Measurements from ENCODE around the gene DPEP3.
"Not testable (repeated sequence)": the region's sequence is repeated elsewhere in the genome, so short reads cannot be mapped to it uniquely, and the experiment has no call there.

Gene DPEP3

DNA sequence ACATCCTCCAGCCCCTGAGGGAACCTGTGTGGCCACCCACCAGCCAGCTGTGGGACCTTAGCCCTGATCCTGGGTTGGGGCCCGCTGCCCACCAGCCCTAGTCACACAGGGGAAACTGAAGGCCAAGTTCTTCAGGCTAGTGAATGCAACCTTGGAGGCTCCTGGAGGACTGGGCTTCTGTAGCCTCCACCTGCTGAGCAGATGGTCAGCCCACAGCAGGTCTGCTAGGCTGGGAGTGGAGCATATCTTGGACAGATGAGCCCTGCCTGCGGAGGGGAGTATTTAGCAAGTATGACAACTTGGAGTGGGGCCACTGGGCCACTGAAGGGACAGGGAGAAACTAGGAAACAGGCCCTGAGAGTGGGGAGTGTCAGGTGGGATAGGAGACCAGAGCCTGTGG is 4.1 kb downstream of the DPEP3 start:
- TF ChIP-seq, protein P1, sequence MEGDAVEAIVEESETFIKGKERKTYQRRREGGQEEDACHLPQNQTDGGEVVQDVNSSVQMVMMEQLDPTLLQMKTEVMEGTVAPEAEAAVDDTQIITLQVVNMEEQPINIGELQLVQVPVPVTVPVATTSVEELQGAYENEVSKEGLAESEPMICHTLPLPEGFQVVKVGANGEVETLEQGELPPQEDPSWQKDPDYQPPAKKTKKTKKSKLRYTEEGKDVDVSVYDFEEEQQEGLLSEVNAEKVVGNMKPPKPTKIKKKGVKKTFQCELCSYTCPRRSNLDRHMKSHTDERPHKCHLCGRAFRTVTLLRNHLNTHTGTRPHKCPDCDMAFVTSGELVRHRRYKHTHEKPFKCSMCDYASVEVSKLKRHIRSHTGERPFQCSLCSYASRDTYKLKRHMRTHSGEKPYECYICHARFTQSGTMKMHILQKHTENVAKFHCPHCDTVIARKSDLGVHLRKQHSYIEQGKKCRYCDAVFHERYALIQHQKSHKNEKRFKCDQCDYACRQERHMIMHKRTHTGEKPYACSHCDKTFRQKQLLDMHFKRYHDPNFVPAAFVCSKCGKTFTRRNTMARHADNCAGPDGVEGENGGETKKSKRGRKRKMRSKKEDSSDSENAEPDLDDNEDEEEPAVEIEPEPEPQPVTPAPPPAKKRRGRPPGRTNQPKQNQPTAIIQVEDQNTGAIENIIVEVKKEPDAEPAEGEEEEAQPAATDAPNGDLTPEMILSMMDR (IDR thresholded peaks at IDR 0.05; ENCODE audit: low read length): no peak
- no peak for TF ChIP-seq EZH2 (IDR thresholded peaks at IDR 0.05; ENCODE audit: borderline replicate concordance, low read length)
- Histone ChIP-seq H3K9me3 (ENCODE audit: low read length) (no peaks in the 10 kb centered on the region), H3K9ac (ENCODE audit: low read length) (no peak overlapping the region), H3K4me1 (ENCODE audit: insufficient read depth, low read length, severe bottlenecking) (no peaks in the 10 kb centered on the region), H4K20me1 (ENCODE audit: insufficient read depth, low read length) (no peaks in the 10 kb centered on the region), H3F3A (ENCODE audit: insufficient read depth, low read length) (no peaks in the 10 kb centered on the region), H3K27ac (ENCODE audit: low read depth, low read length, poor library complexity, severe bottlenecking) (no peak overlapping the region), H3K79me2 (ENCODE audit: insufficient read depth, low read length) (no peaks in the 10 kb centered on the region), H3K4me2 (ENCODE audit: low read length) (no peak overlapping the region), H3K4me3 (ENCODE audit: low read depth, low read length, poor library complexity, severe bottlenecking) (no peak overlapping the region), H2AFZ (ENCODE audit: low read length) (no peak overlapping the region), H3K9me2 (ENCODE audit: low read depth, low read length) (no peaks in the 10 kb centered on the region), H3K36me3 (ENCODE audit: insufficient read depth, low read length) (no peaks in the 10 kb centered on the region), H3K27me3 (ENCODE audit: insufficient read depth, low read length) (no peaks in the 10 kb centered on the region)

DNA sequence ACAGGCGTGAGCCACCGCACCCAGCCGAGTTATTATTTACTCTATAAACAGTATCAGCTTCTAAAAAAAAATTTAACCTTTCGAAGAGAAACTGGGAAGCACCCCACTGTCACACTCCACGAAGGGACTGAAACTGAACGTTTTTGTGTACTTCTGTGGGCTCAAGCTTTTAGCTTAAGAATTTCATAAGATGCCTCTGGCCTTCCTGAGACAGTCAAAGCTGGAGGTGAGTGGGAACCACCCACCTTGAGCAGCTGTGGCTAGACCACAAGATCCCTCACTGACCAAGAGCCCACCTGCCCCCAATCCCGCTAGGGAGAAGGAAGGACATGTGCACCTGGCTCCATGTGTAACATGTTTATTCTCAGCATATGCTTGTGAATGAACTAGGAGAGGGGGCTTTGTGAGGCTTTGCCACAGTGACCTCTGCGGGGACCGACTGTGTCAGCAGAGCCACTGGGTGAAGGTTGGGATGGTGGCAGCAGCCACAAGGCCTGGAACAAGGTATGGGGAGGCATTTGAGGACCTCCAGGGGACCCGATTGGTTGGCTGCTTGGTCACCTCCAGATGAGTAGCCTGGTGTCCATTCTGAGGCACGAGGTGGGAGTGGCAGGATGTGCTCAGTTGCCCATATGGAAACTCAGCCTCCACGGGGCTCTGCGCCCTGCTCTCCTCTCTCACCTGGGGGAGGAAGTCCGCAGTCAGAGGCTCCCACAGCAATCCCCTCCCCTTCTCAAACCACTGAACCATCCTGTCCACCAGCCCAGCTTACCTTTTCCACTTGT is 4.8 kb downstream of the DPEP3 start:
- no peaks in the 10 kb centered on the region for H3K9me3 ChIP-seq (ENCODE audit: low read length)
- H2AFZ ChIP-seq (ENCODE audit: low read length): no peak overlapping the region
- no peak for TF ChIP-seq EZH2 (IDR thresholded peaks at IDR 0.05; ENCODE audit: borderline replicate concordance, low read length)
- TF ChIP-seq, protein P1 (IDR thresholded peaks at IDR 0.05; ENCODE audit: low read length): no peak
- no peak overlapping the region for H3K4me2 ChIP-seq (ENCODE audit: low read length)
- no peaks in the 10 kb centered on the region for H4K20me1 ChIP-seq (ENCODE audit: insufficient read depth, low read length)
- no peaks in the 10 kb centered on the region for H3F3A ChIP-seq (ENCODE audit: insufficient read depth, low read length)
- H3K9me2 ChIP-seq (ENCODE audit: low read depth, low read length): no peaks in the 10 kb centered on the region
- no peak overlapping the region for H3K27ac ChIP-seq (ENCODE audit: low read depth, low read length, poor library complexity, severe bottlenecking)
- H3K9ac ChIP-seq (ENCODE audit: low read length): no peak overlapping the region
- H3K4me3 ChIP-seq (ENCODE audit: low read depth, low read length, poor library complexity, severe bottlenecking): no peak overlapping the region
- no peaks in the 10 kb centered on the region for H3K4me1 ChIP-seq (ENCODE audit: insufficient read depth, low read length, severe bottlenecking)
- H3K36me3 ChIP-seq (ENCODE audit: insufficient read depth, low read length): no peaks in the 10 kb centered on the region
- H3K27me3 ChIP-seq (ENCODE audit: insufficient read depth, low read length): no peaks in the 10 kb centered on the region
- no peaks in the 10 kb centered on the region for H3K79me2 ChIP-seq (ENCODE audit: insufficient read depth, low read length)

DNA sequence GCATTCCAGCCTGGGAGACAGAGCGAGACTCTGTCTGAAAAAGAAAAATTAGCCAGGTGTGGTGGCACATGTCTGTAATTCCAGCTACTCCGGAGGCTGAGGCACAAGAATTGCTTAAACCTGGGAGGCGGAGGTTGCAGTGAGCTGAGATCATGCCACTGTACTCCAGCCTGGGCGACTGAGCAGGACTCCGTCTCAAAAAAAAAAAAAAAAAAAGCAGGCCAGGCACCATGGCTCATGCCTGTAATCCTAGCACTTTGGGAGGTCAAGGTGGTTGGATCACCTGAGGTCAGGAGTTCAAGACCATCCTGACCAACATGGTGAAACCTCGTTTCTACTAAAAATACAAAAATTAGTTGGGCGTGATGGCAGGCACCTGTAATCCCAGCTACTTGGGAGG is 8.0 kb downstream of the DPEP3 start:
- H3K4me1 ChIP-seq (ENCODE audit: insufficient read depth, low read length, severe bottlenecking): peaks cover 16% of the 10 kb centered on the region
- not testable (repeated sequence) for H3K9ac ChIP-seq (ENCODE audit: low read length); H3K9me2 ChIP-seq (ENCODE audit: low read depth, low read length); H3K4me3 ChIP-seq (ENCODE audit: low read depth, low read length, poor library complexity, severe bottlenecking); H2AFZ ChIP-seq (ENCODE audit: low read length); H3F3A ChIP-seq (ENCODE audit: insufficient read depth, low read length); H3K27ac ChIP-seq (ENCODE audit: low read depth, low read length, poor library complexity, severe bottlenecking); H3K36me3 ChIP-seq (ENCODE audit: insufficient read depth, low read length); H3K27me3 ChIP-seq (ENCODE audit: insufficient read depth, low read length); H3K79me2 ChIP-seq (ENCODE audit: insufficient read depth, low read length); H3K9me3 ChIP-seq (ENCODE audit: low read length); H4K20me1 ChIP-seq (ENCODE audit: insufficient read depth, low read length); H3K4me2 ChIP-seq (ENCODE audit: low read length)

DNA sequence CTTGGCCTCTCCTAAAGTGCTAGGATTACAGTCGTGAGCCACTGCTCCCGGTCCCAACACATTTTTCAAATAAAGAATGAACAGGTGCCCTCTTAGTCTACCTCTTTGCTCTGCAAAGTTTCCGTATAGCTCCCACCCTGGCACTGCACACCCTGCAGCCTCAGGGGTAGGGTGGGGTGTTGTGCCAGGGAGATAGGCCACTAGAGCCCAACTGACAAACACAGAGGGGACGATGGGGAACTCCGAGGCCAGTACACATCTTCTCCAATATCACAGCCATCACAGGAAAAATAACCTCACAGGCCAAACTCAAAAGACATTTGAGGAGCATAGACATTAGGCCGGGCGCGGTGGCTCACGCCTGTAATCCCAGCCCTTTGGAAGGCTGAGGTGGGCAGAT is 9.2 kb downstream of the DPEP3 start:
- Histone ChIP-seq H3K9me2 (ENCODE audit: low read depth, low read length) (no peaks in the 10 kb centered on the region), H3F3A (ENCODE audit: insufficient read depth, low read length) (no peaks in the 10 kb centered on the region), H3K79me2 (ENCODE audit: insufficient read depth, low read length) (no peaks in the 10 kb centered on the region), H3K9ac (ENCODE audit: low read length) (no peak overlapping the region), H3K36me3 (ENCODE audit: insufficient read depth, low read length) (no peaks in the 10 kb centered on the region), H4K20me1 (ENCODE audit: insufficient read depth, low read length) (no peaks in the 10 kb centered on the region), H3K27me3 (ENCODE audit: insufficient read depth, low read length) (no peaks in the 10 kb centered on the region), H3K4me1 (ENCODE audit: insufficient read depth, low read length, severe bottlenecking) (peaks cover 28% of the 10 kb centered on the region), H2AFZ (ENCODE audit: low read length) (no peak overlapping the region), H3K9me3 (ENCODE audit: low read length) (no peaks in the 10 kb centered on the region), H3K4me3 (ENCODE audit: low read depth, low read length, poor library complexity, severe bottlenecking) (no peak overlapping the region), H3K4me2 (ENCODE audit: low read length) (no peak overlapping the region), H3K27ac (ENCODE audit: low read depth, low read length, poor library complexity, severe bottlenecking) (no peak overlapping the region)
- TF ChIP-seq, protein P1 (IDR thresholded peaks at IDR 0.05; ENCODE audit: low read length): no peak
- TF ChIP-seq EZH2 (IDR thresholded peaks at IDR 0.05; ENCODE audit: borderline replicate concordance, low read length): no peak

Data from OCI-LY1 (cell line).